Measurements from ENCODE around the gene PLSCR4. TPM values are rescaled to one million over a fixed set of nuclear protein-coding genes. Genes with fewer than 3 reads are reported as not detected.

Gene PLSCR4
- polyA plus RNA-seq, 1 of the 3 experiments (the other 2 are of a cell fraction): 0.05 TPM

DNA sequence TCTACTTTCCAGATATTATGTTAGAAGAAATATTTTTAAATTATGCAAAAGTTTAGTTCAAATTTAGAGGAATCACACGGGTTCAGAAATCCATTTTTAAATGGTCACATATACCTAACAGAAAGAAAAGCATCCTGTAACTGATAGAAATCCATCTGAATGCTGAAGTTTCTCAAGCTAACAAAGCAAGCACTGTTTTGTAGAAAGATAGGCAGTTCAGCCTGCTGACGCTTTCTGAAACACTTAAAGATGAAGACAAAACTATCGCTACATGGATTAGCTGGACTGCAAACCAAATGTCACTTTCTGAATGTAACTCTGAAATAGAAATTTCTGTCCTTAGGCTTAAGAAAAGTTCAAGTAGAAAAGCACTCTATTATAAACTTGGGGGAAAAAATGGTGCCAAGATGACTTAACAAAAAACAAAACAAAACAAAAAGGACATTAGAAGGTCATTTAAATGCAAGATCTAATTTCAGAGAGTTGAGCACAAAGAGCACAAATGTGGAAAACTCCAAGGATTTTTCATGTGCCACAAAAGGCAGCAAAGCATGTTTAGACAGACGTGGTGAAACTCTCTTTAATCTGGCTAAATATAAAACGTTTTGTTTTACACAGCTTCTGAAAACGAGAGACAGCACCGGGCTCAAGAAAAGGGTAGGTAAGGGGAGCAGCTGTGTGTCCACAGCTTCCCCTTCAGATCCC, 91.1 kb downstream of the PLSCR4 start (continued):
- TF ChIP-seq USF2 (IDR thresholded peaks at IDR 0.05; ENCODE audit: borderline replicate concordance, low read depth, low read length): no peak
- no peak for TF ChIP-seq TCF12 (IDR thresholded peaks at IDR 0.05)

DNA sequence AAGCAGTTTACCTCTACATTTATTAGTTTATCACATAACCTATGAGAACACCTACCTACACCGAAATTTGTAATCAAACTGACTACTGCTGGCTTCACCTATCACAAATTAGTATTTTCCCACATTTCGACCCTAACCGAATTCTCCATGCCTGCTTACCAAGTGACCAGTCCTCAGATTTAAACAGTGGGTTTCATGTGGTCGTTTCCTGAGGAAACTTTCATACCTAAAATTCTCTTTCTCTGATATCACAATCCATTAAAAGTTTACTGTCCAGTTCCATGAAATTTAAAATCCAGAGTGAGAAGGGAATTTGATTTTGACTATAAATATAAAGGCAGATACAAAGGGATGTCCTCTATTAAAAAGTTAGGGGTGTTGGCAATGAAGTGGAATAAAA, 91.9 kb downstream of the PLSCR4 start:
- H3K4me3 ChIP-seq (ENCODE audit: low read depth in 2 of 2, low read length in 1 of 2): no peak overlapping the region
- POLR2A ChIA-PET: no interaction called here
- TF ChIP-seq, protein P1, sequence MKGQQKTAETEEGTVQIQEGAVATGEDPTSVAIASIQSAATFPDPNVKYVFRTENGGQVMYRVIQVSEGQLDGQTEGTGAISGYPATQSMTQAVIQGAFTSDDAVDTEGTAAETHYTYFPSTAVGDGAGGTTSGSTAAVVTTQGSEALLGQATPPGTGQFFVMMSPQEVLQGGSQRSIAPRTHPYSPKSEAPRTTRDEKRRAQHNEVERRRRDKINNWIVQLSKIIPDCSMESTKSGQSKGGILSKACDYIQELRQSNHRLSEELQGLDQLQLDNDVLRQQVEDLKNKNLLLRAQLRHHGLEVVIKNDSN (IDR thresholded peaks at IDR 0.05; ENCODE audit: borderline replicate concordance, low read depth): no peak
- TF ChIP-seq TCF12 (IDR thresholded peaks at IDR 0.05): no peak
- no peak for TF ChIP-seq REST (IDR thresholded peaks at IDR 0.05; ENCODE audit: low read depth, low read length)
- TF ChIP-seq FOXJ3 (CRISPR knock-in tag; IDR thresholded peaks at IDR 0.05): no peak
- no peak for TF ChIP-seq RAD21 (IDR thresholded peaks at IDR 0.05; ENCODE audit: low read length)
- no peak for TF ChIP-seq TAF1 (IDR thresholded peaks at IDR 0.05; ENCODE audit: borderline replicate concordance, low read depth, low read length)
- no peak for TF ChIP-seq ELF1 (IDR thresholded peaks at IDR 0.05)
- H2AFZ ChIP-seq (ENCODE audit: low read depth): no peak overlapping the region
- no peaks in the 10 kb centered on the region for H4K20me1 ChIP-seq (ENCODE audit: insufficient read depth)
- WGBS (ENCODE audit: low lambda C conversion rate): 3% methylated on average over 4 of the region's 4 CpGs
- H3K27ac ChIP-seq (ENCODE audit: low read depth in 2 of 2, low read length in 1 of 2): no peak overlapping the region
- no peaks in the 10 kb centered on the region for H3K79me2 ChIP-seq (ENCODE audit: insufficient read depth)
- H3K9me2 ChIP-seq: no peaks in the 10 kb centered on the region
- no peak overlapping the region for H3K4me2 ChIP-seq
- CTCF ChIA-PET: interaction anchor here (0.5 to 2.3 kb wide), 2 partner anchors 31 to 643 kb away, joined by 3 to 6 read pairs; no protein-coding TSS in a partner anchor
- H3K4me1 ChIP-seq (ENCODE audit: control insufficient read depth in 1 of 2, insufficient read depth in 2 of 2, low read depth in 1 of 2, low read length in 1 of 2): no peaks in the 10 kb centered on the region; a peak in 1 of 4 replicates
- no peak overlapping the region for H3K9ac ChIP-seq
- no peaks in the 10 kb centered on the region for H3K36me3 ChIP-seq (replicated peaks in 1 of 2; ENCODE audit: control insufficient read depth in 1 of 2, insufficient read depth in 2 of 2, low read length in 1 of 2)
- no peaks in the 10 kb centered on the region for H3K9me3 ChIP-seq
- no peak for DNase-seq
- no peaks in the 10 kb centered on the region for H3F3A ChIP-seq (replicated peaks; ENCODE audit: insufficient read depth)
- H3K27me3 ChIP-seq (ENCODE audit: insufficient read depth): peaks cover 33% of the 10 kb centered on the region
